Type B pancreatic cell (in vitro differentiated cells): ENCODE data around the gene SCAF1. TPM values are rescaled to one million over a fixed set of nuclear protein-coding genes. Genes with fewer than 3 reads are reported as not detected.

Source experiments
- DNase-seq: peaks from one replicate; pipeline ENCODE4 v3.0.0; 2021; ENCODE audit warnings: mixed read lengths; ENCODE audit not compliant: unreplicated experiment; ENCODE audit errors: extremely low spot score
- H3K27ac Mint-ChIP-seq: 2 replicates; pipeline ENCODE4 v1.8.0; 2021; ENCODE audit warnings: mild to moderate bottlenecking, mixed read lengths
- H3K27me3 Mint-ChIP-seq: 2 replicates; pipeline ENCODE4 v1.8.0; 2021; ENCODE audit warnings: mixed read lengths
- H3K36me3 Mint-ChIP-seq: 2 replicates; pipeline ENCODE4 v1.8.0; 2021; ENCODE audit warnings: mixed read lengths
- H3K4me1 Mint-ChIP-seq: one replicate; pipeline ENCODE4 v1.8.0; 2021; ENCODE audit warnings: mixed read lengths; ENCODE audit not compliant: unreplicated experiment
- H3K4me3 Mint-ChIP-seq: 2 replicates; pipeline ENCODE4 v1.8.0; 2021; ENCODE audit warnings: mild to moderate bottlenecking, mixed read lengths
- H3K9me3 Mint-ChIP-seq: 2 replicates; pipeline ENCODE4 v1.8.0; 2021; ENCODE audit warnings: mixed read lengths
- CTCF ChIP-seq: fragments of 200-600 bp; sonication (generic); conservative IDR thresholded peaks from 2 replicates; pipeline ENCODE4 v1.5.0; 2021; ENCODE audit warnings: antibody characterized with exemption, mild to moderate bottlenecking
- total RNA-seq: library from RNA; stranded (reverse); gene quantifications from 2 replicates; pipeline ENCODE4 v1.2.1, GENCODE V29; 2021; ENCODE audit warnings: low replicate concordance

Gene SCAF1
- total RNA-seq, 1 donor from 2014 or later, result 78.1 TPM

- peaks cover 9% of the 10 kb centered on the region for H3K27me3 Mint-ChIP-seq
- H3K9me3 Mint-ChIP-seq, result no peaks in the 10 kb centered on the region
- H3K36me3 Mint-ChIP-seq, result peaks cover 11% of the 10 kb centered on the region
- H3K4me3 Mint-ChIP-seq, result no peak overlapping the region
- no peak overlapping the region for H3K27ac Mint-ChIP-seq
- DNase-seq, result no peak
- peaks cover 20% of the 10 kb centered on the region for H3K4me1 Mint-ChIP-seq
- no peak for TF ChIP-seq CTCF
Observed at GRCh38 chr19:49686503-49687088, 44.6 kb downstream of the SCAF1 start.

- no peak for TF ChIP-seq CTCF
- no peak overlapping the region for H3K4me3 Mint-ChIP-seq
- H3K27ac Mint-ChIP-seq, result no peak overlapping the region
- no peaks in the 10 kb centered on the region for H3K9me3 Mint-ChIP-seq
- peaks cover 9% of the 10 kb centered on the region for H3K27me3 Mint-ChIP-seq
- H3K4me1 Mint-ChIP-seq, result peaks cover 20% of the 10 kb centered on the region
- no peak for DNase-seq
- H3K36me3 Mint-ChIP-seq, result peaks cover 11% of the 10 kb centered on the region
Observed at GRCh38 chr19:49687150-49687549, 45.1 kb downstream of the SCAF1 start.

- Mint-ChIP-seq H3K4me3 (peak overlapping the region; percentile 55), H3K9me3 (no peaks in the 10 kb centered on the region), H3K36me3 (peaks cover 11% of the 10 kb centered on the region), H3K4me1 (peaks cover 20% of the 10 kb centered on the region), H3K27ac (no peak overlapping the region), H3K27me3 (peaks cover 9% of the 10 kb centered on the region)
- no peak for TF ChIP-seq CTCF
- DNase-seq, result peak; percentile 68
Observed at GRCh38 chr19:49687566-49688316, 45.7 kb downstream of the SCAF1 start.

- no peak overlapping the region for H3K4me3 Mint-ChIP-seq
- no peak for DNase-seq
- TF ChIP-seq CTCF, result no peak
- no peaks in the 10 kb centered on the region for H3K9me3 Mint-ChIP-seq
- peaks cover 11% of the 10 kb centered on the region for H3K36me3 Mint-ChIP-seq
- peaks cover 9% of the 10 kb centered on the region for H3K27me3 Mint-ChIP-seq
- no peak overlapping the region for H3K27ac Mint-ChIP-seq
- H3K4me1 Mint-ChIP-seq, result peaks cover 20% of the 10 kb centered on the region
Observed at GRCh38 chr19:49688531-49689132, 46.6 kb downstream of the SCAF1 start.

- Mint-ChIP-seq H3K27me3 (peaks cover 9% of the 10 kb centered on the region), H3K4me3 (peak within 1 kb of the TSS; percentile 92), H3K4me1 (peaks cover 20% of the 10 kb centered on the region), H3K36me3 (peaks cover 6% of the 10 kb centered on the region), H3K27ac (peak within 1 kb of the TSS; percentile 87), H3K9me3 (no peaks in the 10 kb centered on the region)
- peak; percentile 60 for TF ChIP-seq CTCF
- DNase-seq, result peak; percentile 75
Observed at GRCh38 chr19:49689133-49690078, 47.4 kb downstream of the SCAF1 start, which contains the start of gene ADM5. ADM5 (plus strand) TSS chr19:49689594; CDS start chr19:49689838, 244 bp downstream.
